Activated gamma-delta T cell (primary cell): ENCODE data around the gene SH3RF1.

ENCODE experiments used
- DNase-seq: peaks from one replicate; lab custom pipeline; 2025; lab: John Stamatoyannopoulos, UW

Gene SH3RF1

DNA sequence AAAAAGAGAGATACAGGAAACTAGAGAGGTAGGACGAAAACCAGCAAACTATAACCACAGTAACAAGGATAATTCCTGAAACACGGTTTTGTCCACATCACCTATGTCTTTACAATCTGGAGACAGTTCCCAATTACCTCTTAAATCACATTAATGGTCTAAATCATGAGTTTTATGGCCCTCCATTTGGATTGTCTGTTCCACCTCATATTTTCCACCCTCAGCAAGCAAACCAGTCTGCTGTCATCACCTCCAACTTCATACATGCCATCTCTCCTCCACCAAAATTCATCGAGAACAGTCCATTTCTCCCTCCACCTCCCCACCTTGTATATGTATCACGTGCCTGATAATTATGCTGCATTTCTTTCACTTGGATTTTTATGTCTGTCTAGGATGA is 107.3 kb downstream of the SH3RF1 start:
- no peak for DNase-seq

DNA sequence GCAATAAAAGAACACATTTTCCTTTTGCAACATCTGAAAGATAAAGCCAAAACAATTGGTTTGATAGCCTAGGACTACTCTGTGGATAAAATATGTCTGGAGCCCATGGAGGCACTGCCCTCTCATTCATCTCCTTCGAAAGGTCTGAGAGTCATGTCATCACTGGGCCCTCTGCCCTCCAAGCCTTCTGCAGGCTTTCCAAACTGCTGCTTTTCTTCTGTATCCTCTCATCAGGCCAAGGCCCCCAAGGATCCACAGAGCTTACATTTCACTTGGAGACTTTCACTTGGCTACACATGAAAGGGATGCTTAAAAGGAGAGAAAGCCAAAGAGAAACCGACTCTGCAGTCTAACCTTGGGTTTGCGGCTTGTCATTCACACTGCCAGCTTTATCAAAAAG is 109.9 kb downstream of the SH3RF1 start:
- no peak for DNase-seq

GRCh38 chr4:169159624-169160171 is 111.1 kb downstream of the SH3RF1 start:
- DNase-seq = no peak

GRCh38 chr4:169158861-169159260 is 111.9 kb downstream of the SH3RF1 start:
- DNase-seq = no peak

GRCh38 chr4:169158046-169158445 is 112.7 kb downstream of the SH3RF1 start:
- DNase-seq = no peak

DNA sequence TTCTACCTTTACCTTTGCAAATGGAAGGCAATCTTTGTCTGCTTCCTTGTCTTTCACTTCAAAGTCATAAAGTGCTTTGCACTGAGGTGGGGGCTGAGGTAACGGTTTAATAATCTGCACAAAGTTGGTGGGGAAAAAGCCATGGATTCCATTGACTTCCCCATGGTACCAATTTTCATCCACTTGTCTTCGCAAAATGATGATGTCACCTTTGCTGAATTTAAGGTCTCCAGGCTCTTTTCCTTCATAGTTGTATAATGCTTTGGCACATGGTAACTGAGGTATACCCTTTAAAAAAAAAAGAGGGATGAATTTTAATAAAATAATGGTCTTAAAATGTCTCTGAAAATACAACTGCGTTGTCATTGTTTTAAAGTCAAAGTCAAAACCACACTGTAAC is 114.4 kb downstream of the SH3RF1 start:
- DNase-seq = no peak

GRCh38 chr4:169154121-169154520 is 116.6 kb downstream of the SH3RF1 start:
- no peak for DNase-seq

GRCh38 chr4:169153481-169154087 is 117.2 kb downstream of the SH3RF1 start:
- no peak for DNase-seq

GRCh38 chr4:169152899-169153298 is 117.9 kb downstream of the SH3RF1 start:
- DNase-seq = no peak

DNA sequence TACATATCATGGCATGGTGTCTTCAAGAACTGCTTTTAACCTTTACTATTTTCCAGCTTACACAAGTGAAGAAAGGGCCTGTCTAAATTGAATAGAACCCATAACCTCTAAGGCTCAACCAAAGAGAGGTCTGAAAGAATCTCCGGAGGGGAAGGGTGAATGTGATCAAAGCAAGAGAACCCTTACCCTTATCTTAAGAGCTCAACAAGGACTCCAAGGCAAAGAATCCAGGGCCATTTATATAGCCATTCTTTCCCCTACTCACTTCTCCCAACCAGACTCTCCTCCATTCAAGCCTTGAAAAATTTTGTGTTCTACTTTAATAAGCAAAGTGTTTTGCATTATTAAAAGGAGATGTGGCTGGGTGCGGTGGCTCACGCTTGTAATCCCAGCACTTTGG is 118.7 kb downstream of the SH3RF1 start:
- no peak for DNase-seq

- DNase-seq = no peak
These were observed 119.1 kb downstream of the SH3RF1 start for GRCh38 chr4:169151671-169152070.

- DNase-seq = no peak
These were observed 120.0 kb downstream of the SH3RF1 start for GRCh38 chr4:169150806-169151205.

DNA sequence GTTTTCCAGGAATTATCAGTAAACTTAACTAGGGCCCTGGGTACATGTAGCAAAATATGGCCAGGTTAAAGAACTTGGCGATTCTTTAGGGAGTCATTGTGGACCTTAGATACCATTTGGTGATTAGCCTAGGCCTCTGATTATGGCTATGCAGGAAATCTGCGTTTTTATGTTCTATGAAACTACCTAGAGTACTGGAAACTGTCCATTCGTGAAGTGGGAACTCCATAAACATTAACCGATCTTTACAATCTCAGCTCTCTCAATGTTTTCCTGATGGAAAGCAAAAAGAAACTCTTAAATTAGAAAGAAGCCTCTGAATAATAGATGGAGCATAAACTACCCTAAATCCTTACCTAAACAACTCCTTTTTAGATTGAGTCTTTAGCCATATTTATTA is 121.9 kb downstream of the SH3RF1 start:
- no peak for DNase-seq

DNA sequence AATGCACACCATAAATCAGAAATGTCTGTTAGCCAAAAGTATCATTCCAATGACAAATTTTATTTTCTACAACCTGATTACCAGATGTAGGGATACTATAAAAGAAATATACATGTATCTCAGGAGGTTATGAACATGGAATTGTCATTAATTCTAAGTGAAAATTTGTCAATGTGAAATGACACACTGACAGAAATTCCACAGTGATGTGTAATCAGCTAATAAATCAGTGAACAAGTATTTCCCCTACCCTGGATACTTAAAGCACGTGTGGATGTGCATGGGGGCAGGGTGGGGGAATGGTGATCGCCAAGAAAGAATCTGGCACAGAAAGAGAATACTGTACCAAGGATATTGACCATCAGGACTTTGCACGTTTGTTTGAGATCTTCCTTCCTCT is 123.6 kb downstream of the SH3RF1 start:
- DNase-seq = no peak

- no peak for DNase-seq
These were observed 126.6 kb downstream of the SH3RF1 start for GRCh38 chr4:169144061-169144600.

DNA sequence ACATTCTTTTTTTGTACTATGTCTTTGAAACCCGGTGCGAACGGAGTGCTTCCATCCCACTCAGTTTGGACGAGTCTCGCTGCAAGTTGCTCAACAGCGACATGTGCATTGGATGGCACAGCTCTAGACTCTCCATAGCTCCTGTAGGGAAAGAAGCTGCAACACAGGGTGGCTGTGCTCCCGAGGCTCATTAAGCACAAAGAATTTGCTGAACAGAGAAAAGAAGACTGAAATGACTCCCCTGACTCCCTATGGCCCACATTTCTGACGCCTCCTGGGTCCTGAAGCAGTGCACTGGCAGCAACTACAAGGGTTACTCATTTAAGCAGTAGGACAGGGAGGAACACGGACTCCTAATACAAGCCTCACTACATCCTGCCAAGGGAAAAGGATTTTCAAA is 127.4 kb downstream of the SH3RF1 start:
- DNase-seq = no peak

DNA sequence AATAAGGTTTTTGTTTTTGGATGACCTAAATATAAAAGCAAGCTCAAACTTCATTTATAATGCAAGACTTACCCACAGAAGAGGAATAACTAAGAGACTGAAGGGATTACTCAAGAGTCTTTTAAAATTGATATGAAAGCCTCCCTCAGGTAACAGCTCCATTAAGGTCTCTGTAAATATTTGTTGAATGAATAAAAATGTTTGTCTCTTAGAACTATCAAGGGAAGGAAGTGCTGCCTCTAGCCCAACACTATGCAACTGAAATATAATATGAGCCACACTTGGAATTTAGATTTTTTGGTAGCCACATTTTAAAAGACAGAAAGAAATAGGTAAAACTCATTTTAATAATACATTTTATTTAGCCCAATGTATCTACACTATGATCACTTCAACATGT is 127.8 kb downstream of the SH3RF1 start:
- no peak for DNase-seq

DNA sequence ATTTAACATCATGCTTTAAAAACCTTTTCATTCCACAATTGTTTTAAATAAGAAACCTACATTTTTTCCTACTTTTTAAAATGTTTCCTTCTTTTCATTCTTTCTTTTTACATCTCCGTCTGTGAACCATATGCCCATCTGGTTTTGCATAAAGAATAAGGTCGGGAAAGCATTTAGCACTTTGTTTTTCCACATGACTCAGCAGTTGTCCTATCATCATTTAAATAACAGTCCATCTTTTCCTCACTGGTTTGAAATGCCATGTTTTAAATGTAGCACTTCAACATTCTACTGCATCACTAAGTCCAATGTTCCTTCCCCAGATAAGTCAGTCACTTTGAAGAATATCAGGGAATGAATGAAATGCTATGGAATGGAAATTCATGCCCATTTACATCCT is 128.4 kb downstream of the SH3RF1 start:
- DNase-seq = no peak

DNA sequence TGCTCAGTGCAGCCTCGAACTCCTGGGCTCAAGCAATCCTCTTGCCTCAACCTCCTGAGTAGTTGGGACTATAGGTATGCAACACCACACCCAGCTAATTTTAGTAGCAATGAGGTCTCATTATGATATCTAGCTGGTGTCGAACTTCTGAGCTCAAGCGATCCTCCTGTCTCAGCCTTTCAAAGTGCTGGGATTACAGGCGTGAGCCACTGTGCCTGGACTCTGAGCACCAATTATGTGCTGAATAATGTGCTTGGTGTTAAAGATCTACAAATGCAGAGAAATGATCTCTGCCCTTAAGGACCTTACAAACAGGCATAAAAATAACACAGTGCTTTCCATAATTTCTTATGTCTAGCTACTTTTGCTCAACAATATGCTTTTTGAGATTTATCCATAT is 131.7 kb downstream of the SH3RF1 start:
- no peak for DNase-seq

GRCh38 chr4:169137558-169137920 is 133.2 kb downstream of the SH3RF1 start:
- DNase-seq = no peak

DNA sequence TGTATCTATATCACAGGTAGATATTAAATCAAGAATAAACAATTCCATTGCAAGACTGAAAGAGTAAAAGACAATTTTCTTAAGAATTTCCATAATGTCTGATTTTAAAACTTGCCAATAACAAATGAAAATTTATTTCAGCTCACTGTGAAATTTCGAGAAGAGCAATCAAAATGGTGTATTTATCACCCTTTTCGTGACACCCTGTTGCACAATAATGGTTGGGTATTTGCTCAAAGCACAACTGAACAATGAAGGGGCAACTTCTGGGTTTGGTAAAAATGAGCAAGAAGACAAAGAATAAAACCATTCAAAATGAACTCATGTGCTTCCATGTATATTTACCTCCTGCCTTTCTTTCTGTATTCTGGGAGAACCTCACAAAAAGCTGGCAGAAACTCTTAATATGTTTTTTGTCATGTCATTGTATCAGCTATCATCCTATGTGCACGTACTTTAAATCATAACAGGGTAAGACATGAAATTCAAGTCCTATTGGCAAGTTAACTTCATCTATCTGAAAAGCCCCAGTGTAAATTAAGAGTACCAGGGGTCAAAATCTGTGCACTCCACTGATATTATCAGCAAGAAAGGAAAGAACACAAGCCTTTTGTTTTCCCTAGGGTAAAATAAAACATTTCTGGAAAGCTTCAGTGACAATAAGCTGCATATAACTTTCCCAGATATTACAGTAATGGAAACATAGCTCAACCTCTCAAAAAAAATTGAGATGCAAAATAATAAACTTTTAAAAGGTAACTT is 133.8 kb downstream of the SH3RF1 start:
- DNase-seq = no peak

DNA sequence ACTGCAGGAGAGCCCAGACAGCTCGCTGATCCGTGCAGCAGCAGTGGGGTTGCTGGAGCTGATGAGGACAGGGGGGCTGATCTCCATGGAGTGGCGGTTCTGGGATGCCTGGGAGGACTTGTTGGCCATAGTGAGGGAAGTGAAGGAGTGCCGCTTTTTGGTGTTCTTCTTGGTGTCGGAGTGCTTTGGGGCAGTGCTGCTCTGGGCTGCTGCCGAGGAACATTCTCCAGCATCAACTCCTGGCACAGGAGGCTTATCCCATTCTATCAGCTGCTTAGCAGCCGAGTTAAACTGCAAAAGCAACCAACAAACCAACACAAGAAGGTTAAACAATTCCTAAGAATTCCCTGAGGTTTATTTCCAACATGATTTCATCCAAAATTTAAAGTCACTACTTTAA is 134.4 kb downstream of the SH3RF1 start:
- no peak for DNase-seq

DNA sequence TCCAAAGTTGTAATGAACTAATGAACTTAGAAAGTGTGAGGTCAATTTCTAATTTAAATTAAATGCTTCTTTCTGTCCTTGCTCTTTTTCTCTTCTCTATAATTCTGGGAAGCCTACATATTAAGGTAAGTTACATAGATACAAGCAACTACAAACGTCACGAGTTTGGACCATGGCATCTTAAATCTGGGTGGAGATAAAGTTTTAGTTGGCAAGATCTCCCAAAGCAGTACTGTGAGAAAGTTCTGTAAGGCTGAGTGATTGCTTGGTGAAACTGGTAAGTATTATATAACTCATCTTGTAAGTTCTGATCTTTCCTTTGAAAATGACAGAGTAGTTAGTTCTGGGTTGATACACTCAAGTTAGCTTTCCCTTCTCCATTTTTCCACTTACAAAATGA is 135.0 kb downstream of the SH3RF1 start:
- DNase-seq = no peak
